GM13977 (cell line): ENCODE results near the gene PGGHG.
"Not testable (repeated sequence)": the region's sequence is repeated elsewhere in the genome, so short reads cannot be mapped to it uniquely, and the experiment has no call there.

Source experiments
- DNase-seq: peaks from one replicate; pipeline ENCODE4 v3.0.0; 2012; ENCODE audit warnings: low spot score
- CTCF ChIP-seq: IDR thresholded peaks from 2 replicates; pipeline ENCODE4 v1.5.1; 2012; ENCODE audit warnings: mild to moderate bottlenecking, control low read depth; ENCODE audit not compliant: insufficient read depth; ENCODE audit errors: extremely low read depth, missing control alignments
- in situ Hi-C: fragments of 300-500 bp; cut with MboI; formaldehyde crosslinking; loops from one replicate; pipeline ENCODE4 v1.12.0; 2022; ENCODE audit warnings: low sequenced_read_pairs, low pct_unique_long_range_greater_than_20kb, mixed read lengths, inconsistent platforms; ENCODE audit not compliant: unreplicated experiment

PGGHG gene

GRCh38 chr11:284105-285020, 4.6 kb upstream of the PGGHG start:
- no peak for TF ChIP-seq CTCF
- no peak for DNase-seq
- in situ Hi-C loops = no loop called here

DNA sequence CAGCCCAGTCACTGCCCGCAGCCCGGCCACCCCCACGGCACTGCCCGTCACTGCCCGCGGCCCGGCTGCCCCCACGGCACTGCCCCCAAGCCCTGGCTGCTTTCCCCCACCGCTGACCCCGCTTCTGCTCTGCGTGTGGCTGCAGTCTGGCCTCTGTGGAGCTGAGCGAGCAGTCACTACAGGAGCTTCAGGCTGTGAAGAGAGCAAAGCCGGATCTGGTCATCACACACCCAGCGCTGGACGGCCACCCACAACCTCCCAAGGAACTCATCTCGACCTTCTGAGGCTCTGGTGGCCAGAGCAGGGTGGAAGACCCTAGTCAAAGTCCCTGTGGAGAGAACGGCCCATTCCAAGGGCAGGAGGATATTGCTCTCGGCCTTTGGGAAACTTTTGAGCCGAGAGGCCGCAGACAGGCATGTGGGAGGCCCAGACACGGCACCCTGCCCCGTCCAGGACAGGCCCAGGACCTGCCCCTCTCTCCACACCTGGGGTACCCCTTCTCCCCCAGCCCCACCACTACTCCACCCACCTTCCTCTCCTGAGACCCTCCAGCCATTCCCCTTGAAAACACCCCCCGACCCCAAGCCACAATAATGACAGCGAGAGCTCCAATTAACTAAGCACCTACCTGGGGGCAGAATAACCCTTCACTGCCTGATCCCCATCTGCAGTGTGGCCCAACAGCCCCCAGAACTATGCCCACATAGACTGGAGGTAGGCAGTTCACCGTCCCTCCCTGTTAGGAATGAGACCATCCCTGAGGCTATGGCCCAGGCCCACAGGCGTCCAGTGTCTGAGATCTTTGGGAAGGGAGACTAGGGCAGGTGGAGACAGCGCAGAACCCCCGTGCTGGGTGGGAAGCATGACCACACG, 3.7 kb upstream of the PGGHG start:
- in situ Hi-C loops = no loop called here
- no peak for TF ChIP-seq CTCF
- no peak for DNase-seq

DNA sequence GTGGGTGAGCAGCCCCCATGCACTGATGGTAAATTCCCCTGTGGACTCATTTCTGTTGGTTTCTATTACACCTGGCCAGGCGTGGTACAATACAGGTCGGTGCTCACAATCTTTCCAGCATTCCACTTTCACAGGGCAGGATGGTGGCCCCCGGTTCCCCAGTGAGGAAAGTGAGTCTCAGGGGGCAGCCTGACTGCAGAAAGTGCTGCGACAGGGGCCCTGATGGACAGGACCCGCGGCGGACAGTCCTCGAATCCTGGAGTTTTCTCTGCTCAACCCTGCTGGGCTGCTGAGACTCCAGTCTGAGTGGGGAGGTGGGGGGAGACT, 3.1 kb upstream of the PGGHG start:
- no peak for DNase-seq
- TF ChIP-seq CTCF = no peak
- in situ Hi-C loops = no loop called here

DNA sequence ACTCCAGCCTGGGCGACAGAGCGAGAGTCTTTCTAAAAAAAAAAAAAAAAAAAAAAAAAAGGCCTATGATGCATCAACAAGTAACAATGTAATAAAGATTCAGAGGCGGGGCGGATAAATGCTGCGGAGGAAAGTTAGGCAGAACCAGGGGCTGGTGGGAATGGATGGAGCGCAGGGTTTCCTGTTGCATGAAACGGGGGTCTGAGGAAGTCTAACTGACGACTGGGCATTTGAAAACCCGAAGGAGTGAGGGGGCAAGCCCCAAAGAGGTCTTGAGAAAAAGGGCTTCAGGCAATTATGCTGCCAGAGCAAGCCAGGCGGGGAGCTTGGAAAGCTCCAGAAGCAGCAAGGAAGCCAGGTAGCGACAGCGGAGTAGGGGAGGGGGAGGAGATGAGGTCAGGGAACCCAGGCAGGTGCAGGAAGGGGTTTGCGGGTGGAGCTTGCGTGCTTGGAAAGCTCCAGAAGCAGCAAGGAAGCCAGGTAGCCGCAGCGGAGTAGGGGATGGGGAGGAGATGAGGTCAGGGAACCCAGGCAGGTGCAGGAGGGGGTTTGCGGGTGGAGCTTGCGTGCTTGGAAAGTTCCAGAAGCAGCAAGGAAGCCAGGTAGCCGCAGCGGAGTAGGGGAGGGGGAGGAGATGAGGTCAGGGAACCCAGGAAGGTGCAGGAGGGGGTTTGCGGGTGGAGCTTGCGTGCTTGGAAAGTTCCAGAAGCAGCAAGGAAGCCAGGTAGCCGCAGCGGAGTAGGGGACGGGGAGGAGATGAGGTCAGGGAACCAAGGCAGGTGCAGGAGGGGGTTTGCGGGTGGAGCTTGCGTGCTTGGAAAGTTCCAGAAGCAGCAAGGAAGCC, 1.7 kb upstream of the PGGHG start:
- in situ Hi-C loops, DNase-seq: not testable (repeated sequence)

DNA sequence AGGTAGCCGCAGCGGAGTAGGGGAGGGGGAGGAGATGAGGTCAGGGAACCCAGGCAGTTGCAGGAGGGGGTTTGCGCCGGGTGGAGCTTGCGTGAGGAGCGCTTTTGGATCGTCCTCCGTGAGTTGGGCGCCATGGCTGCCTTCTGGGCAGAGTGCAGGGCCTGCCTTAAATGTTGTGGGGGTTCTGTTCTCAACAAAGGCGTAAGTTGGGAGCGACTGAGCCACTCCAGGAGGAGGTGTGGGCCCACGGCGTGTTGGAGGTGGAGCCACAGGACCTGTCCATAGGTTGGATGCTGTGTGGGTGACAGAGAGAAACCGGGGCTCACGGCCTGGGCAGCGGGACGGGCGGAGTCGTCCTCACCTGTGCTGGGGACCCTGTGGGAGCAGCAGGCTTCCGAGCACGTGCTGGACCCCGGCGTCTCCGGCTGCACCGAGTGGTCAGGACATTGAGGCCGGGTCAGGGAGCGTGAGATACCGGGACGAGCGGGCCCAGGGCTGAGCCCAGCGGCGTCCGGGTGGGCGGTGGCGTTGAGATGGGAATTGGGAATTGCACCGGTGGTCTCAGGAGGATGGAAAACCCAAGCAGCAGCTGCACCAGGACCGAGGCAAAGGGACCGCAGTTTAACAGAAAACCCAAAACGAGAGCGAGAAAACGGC, 977 bp upstream of the PGGHG start:
- in situ Hi-C loops = no loop called here
- DNase-seq = no peak

GRCh38 chr11:289398-289711, 429 bp downstream of the PGGHG start:
- in situ Hi-C loops = no loop called here
- DNase-seq = no peak
- TF ChIP-seq CTCF = no peak

More for the DNA sequence above, 977 bp upstream of the PGGHG start:
- no peak for TF ChIP-seq CTCF
